Upper lobe of right lung (tissue), 1 donor: ENCODE data around the gene C22orf39. TPM values are rescaled to one million over a fixed set of nuclear protein-coding genes. Genes with fewer than 3 reads are reported as not detected.

Experiments
- ATAC-seq: fragments of 200-7000 bp; cut with Tn5 transposase; one replicate; pipeline ENCODE4 v1.9.1; 2020; ENCODE audit warnings: mild to moderate bottlenecking, moderate library complexity
- DNase-seq: peaks from one replicate; pipeline ENCODE4 v3.0.0-alpha.2; 2020
- H3K27ac ChIP-seq: fragments of 200-600 bp; one replicate; pipeline ENCODE4 v1.8.0; 2022
- H3K27me3 ChIP-seq: fragments of 200-600 bp; one replicate; pipeline ENCODE4 v1.8.0; 2022; ENCODE audit warnings: mild to moderate bottlenecking
- H3K36me3 ChIP-seq: fragments of 200-600 bp; one replicate; pipeline ENCODE4 v1.8.0; 2022
- H3K4me1 ChIP-seq: fragments of 200-600 bp; one replicate; pipeline ENCODE4 v1.8.0; 2022
- H3K4me3 ChIP-seq: fragments of 200-600 bp; one replicate; pipeline ENCODE4 v1.8.0; 2022; ENCODE audit warnings: mild to moderate bottlenecking
- H3K9me3 ChIP-seq: fragments of 200-600 bp; one replicate; pipeline ENCODE4 v1.8.0; 2022
- CTCF ChIP-seq: fragments of 200-600 bp; IDR thresholded peaks from one replicate; pipeline ENCODE4 v1.8.0; 2022; ENCODE audit warnings: antibody characterized with exemption
- intact Hi-C: fragments of 100-400 bp; cut with DNase I; formaldehyde crosslinking; loops from one replicate; pipeline ENCODE4 v1.11.0; 2022
- total RNA-seq: library from RNA; stranded (reverse); fragmentation: NEBNext Ultra II Directional; extraction: Animal tissue kit (Norgen Biotek cat#: 25700); gene quantifications from one replicate; pipeline ENCODE4 v1.2.1, GENCODE V29; 2021
- donor health status: DM: no; HTN: yes; CAD: no; lungs with severe emphysema.

The C22orf39 gene
- total RNA-seq, 1 donor from 2014 or later = 35.6 TPM

DNA sequence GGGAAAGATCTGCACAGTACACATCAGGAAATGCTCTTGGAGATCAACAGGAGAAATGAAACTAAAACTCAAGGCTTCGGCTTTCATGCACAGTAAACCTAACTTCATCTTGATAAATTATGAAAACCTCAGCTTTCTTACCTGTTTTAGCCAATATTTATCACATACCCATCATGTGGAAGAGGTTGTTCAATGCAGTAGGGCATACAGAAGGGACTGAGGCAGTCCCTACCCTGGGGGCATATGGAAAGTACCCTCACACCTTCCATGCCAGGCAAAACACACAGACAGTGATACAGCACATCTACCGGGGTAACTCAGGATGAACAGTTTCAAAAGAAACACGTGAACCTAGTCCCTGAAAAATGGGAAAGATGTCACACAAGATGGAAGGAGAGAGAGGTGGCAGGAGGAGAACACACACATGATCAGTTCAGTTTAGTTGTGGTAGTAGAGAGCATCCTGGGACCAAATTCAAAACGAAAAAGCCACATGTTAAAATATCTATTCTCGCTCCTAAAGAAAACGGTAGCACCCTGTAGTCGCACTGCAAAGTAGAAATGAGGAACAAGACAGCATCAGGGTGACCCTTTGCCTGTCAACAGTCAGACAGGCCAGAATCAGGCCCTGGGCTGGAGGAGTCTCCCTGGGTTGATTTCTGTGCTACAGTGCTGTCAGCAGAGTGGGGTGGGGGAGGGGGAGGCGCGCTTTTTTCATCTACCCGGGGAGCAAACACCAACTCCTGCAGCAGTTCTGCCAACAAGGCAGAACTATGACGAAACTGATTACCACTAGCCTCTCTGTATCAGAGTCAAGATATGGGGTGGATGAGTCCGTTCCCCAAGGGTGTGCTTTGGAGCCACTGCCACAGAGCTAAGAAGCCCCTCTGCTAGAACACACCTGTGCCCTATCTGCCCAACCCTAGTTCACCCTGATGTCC lies 17.3 kb downstream of the C22orf39 start:
- DNase-seq (peak; percentile 68), ATAC-seq (no peak)
- Histone ChIP-seq H3K27me3 (no peaks in the 10 kb centered on the region), H3K4me3 (peak overlapping the region; percentile 97), H3K9me3 (no peaks in the 10 kb centered on the region), H3K36me3 (peaks cover 8% of the 10 kb centered on the region), H3K27ac (peak overlapping the region; percentile 78), H3K4me1 (peaks cover 32% of the 10 kb centered on the region)
- intact Hi-C loops = no loop called here
- TF ChIP-seq CTCF = no peak

DNA sequence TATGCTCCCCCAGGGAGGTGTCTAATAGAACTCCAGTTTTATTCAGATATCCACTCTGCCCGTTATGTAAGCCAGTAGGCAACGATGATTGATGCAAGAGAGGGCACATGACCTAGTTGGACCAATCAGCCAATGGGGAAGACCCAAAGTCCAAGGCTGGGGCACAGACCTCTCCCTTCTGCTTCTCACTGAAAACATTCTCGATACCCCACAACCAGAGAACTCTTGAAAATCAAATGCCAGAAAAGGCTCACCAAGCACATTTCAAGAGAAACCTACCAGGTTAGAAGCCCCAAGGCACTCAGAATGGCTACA lies 23.4 kb downstream of the C22orf39 start:
- no peak for DNase-seq
- Histone ChIP-seq H3K4me3 (no peak overlapping the region), H3K27ac (no peak overlapping the region), H3K9me3 (no peaks in the 10 kb centered on the region), H3K4me1 (peaks cover 9% of the 10 kb centered on the region), H3K36me3 (no peaks in the 10 kb centered on the region), H3K27me3 (no peaks in the 10 kb centered on the region)
- TF ChIP-seq CTCF = no peak
- ATAC-seq = peak; percentile 45
- intact Hi-C loops = no loop called here

GRCh38 chr22:19422440-19423301 lies 24.8 kb downstream of the C22orf39 start:
- ATAC-seq = no peak
- Histone ChIP-seq H3K27me3 (no peaks in the 10 kb centered on the region), H3K9me3 (no peaks in the 10 kb centered on the region), H3K36me3 (no peaks in the 10 kb centered on the region), H3K4me1 (no peaks in the 10 kb centered on the region), H3K4me3 (no peak overlapping the region), H3K27ac (no peak overlapping the region)
- intact Hi-C loops = no loop called here
- no peak for TF ChIP-seq CTCF
- no peak for DNase-seq

GRCh38 chr22:19420321-19420720 lies 27.2 kb downstream of the C22orf39 start:
- no peak overlapping the region for H3K4me3 ChIP-seq
- H3K36me3 ChIP-seq = no peaks in the 10 kb centered on the region
- H3K27me3 ChIP-seq = no peaks in the 10 kb centered on the region
- intact Hi-C loops = no loop called here
- no peak for TF ChIP-seq CTCF
- no peaks in the 10 kb centered on the region for H3K9me3 ChIP-seq
- H3K4me1 ChIP-seq = no peaks in the 10 kb centered on the region
- DNase-seq (no peak), ATAC-seq (no peak)
- H3K27ac ChIP-seq = no peak overlapping the region

GRCh38 chr22:19419464-19420178 lies 27.9 kb downstream of the C22orf39 start:
- H3K27me3 ChIP-seq = no peaks in the 10 kb centered on the region
- ATAC-seq = peak; percentile 53
- H3K27ac ChIP-seq = no peak overlapping the region
- H3K4me1 ChIP-seq = no peaks in the 10 kb centered on the region
- H3K36me3 ChIP-seq = no peaks in the 10 kb centered on the region
- no peak overlapping the region for H3K4me3 ChIP-seq
- no peak for TF ChIP-seq CTCF
- intact Hi-C loops = no loop called here
- no peaks in the 10 kb centered on the region for H3K9me3 ChIP-seq
- no peak for DNase-seq
